HG03521 (cell line): ENCODE measurements around the gene HPCAL1.
A peak's percentile ranks its signal among the peaks of the same experiment; 100 is the strongest.

Source experiments
- ATAC-seq: cut with Tn5 transposase; IDR thresholded peaks from one replicate; pipeline ENCODE4 v1.9.1; 2021; ENCODE audit warnings: mild to moderate bottlenecking, moderate library complexity; ENCODE audit not compliant: unreplicated experiment

Gene HPCAL1

GRCh38 chr2:10300997-10301940 lies 1.4 kb upstream of the HPCAL1 start:
- ATAC-seq = no peak

GRCh38 chr2:10301941-10302478 lies 694 bp upstream of the HPCAL1 start:
- no peak for ATAC-seq

GRCh38 chr2:10303181-10303693 lies 533 bp downstream of the HPCAL1 start:
- peak; percentile 13 for ATAC-seq

GRCh38 chr2:10303694-10304378 lies 1.1 kb downstream of the HPCAL1 start:
- ATAC-seq = no peak

- ATAC-seq = no peak
These were observed 2.0 kb downstream of the HPCAL1 start for GRCh38 chr2:10304458-10305253.

- ATAC-seq = no peak
These were observed 2.5 kb downstream of the HPCAL1 start for GRCh38 chr2:10305254-10305635.

- ATAC-seq = no peak
These were observed 3.0 kb downstream of the HPCAL1 start for GRCh38 chr2:10305715-10306114.

- no peak for ATAC-seq
These were observed 4.3 kb downstream of the HPCAL1 start for GRCh38 chr2:10306901-10307463.

GRCh38 chr2:10307561-10308156 lies 5.0 kb downstream of the HPCAL1 start:
- ATAC-seq = no peak

GRCh38 chr2:10308866-10309265 lies 6.2 kb downstream of the HPCAL1 start:
- ATAC-seq = no peak

- ATAC-seq = no peak
These were observed 6.6 kb downstream of the HPCAL1 start for GRCh38 chr2:10309286-10309685.

GRCh38 chr2:10310309-10310888 lies 7.7 kb downstream of the HPCAL1 start:
- ATAC-seq = no peak

- ATAC-seq = no peak
These were observed 9.0 kb downstream of the HPCAL1 start for GRCh38 chr2:10311736-10312135.

- no peak for ATAC-seq
These were observed 9.8 kb downstream of the HPCAL1 start for GRCh38 chr2:10312437-10312957.

GRCh38 chr2:10316336-10316735 lies 13.6 kb downstream of the HPCAL1 start:
- ATAC-seq = no peak

- ATAC-seq = no peak
These were observed 14.2 kb downstream of the HPCAL1 start for GRCh38 chr2:10316860-10317259.

GRCh38 chr2:10317646-10318045 lies 14.9 kb downstream of the HPCAL1 start:
- ATAC-seq = no peak

- ATAC-seq = no peak
These were observed 15.6 kb downstream of the HPCAL1 start for GRCh38 chr2:10318345-10318744.

- ATAC-seq = no peak
These were observed 17.3 kb downstream of the HPCAL1 start for GRCh38 chr2:10319892-10320574.
